OCI-LY3 (cell line): ENCODE data around the gene PAK5.

Experiments
- H2AFZ ChIP-seq: fragments of 200-600, 300-600 bp; shearing (Covaris generic); 2 replicates; pipeline ENCODE4 v1.6.0; 2014; ENCODE audit warnings: antibody characterized with exemption, low read depth, low read length
- H3K27ac ChIP-seq: fragments of 200-600, 300-600 bp; sonication (generic); 2 replicates; pipeline ENCODE4 v1.5.1; 2014; ENCODE audit warnings: mild to moderate bottlenecking, low read length, moderate library complexity, mixed read lengths
- H3K27me3 ChIP-seq: fragments of 200-600, 300-600 bp; sonication (generic); 2 replicates; pipeline ENCODE4 v1.6.1; 2014; ENCODE audit warnings: low read depth, low read length, mixed read lengths
- H3K36me3 ChIP-seq: fragments of 200-600, 300-600 bp; sonication (generic); replicated peaks from 2 replicates; pipeline ENCODE3; 2014; ENCODE audit warnings: low read depth, low read length, mixed read lengths
- H3K4me1 ChIP-seq: fragments of 300-600, 200-600 bp; sonication (generic); 2 replicates; pipeline ENCODE4 v1.6.1; 2014; ENCODE audit warnings: low read length, mixed read lengths
- H3K4me2 ChIP-seq: fragments of 200-600, 300-600 bp; sonication (generic); 2 replicates; pipeline ENCODE4 v1.6.1; 2014; ENCODE audit warnings: low read length, mixed read lengths
- H3K4me3 ChIP-seq: fragments of 300-600, 200-600 bp; sonication (generic); 2 replicates; pipeline ENCODE4 v1.5.1; 2014; ENCODE audit warnings: antibody characterized with exemption, mild to moderate bottlenecking, low read length, moderate library complexity
- H3K79me2 ChIP-seq: fragments of 300-600, 200-600 bp; shearing (Covaris generic); 2 replicates; pipeline ENCODE4 v1.6.1; 2014; ENCODE audit warnings: mild to moderate bottlenecking, low read length, mixed read lengths
- H3K9ac ChIP-seq: fragments of 300-600, 200-600 bp; shearing (Covaris generic); 2 replicates; pipeline ENCODE4 v1.6.0; 2014; ENCODE audit warnings: mild to moderate bottlenecking, low read length, moderate library complexity
- H3K9me3 ChIP-seq: fragments of 200-600, 300-600 bp; shearing (Covaris generic); 2 replicates; pipeline ENCODE4 v1.6.1; 2014; ENCODE audit warnings: low read length, mixed read lengths; ENCODE audit not compliant: insufficient read depth
- H4K20me1 ChIP-seq: fragments of 200-600, 300-600 bp; sonication (generic); 2 replicates; pipeline ENCODE4 v1.6.1; 2016; ENCODE audit warnings: low read length, mixed read lengths; ENCODE audit not compliant: insufficient read depth
- CTCF ChIP-seq: fragments of 200-600, 300-600 bp; sonication (generic); IDR thresholded peaks from 2 replicates; pipeline ENCODE4 v1.5.1; 2014; ENCODE audit warnings: antibody characterized with exemption, low read length, low read depth
- EZH2phosphoT487 ChIP-seq: fragments of 200-600 bp; shearing (Covaris generic); IDR thresholded peaks from 2 replicates; pipeline ENCODE4 v1.6.1; 2018; ENCODE audit warnings: antibody characterized with exemption, mixed run types, low read depth

The PAK5 gene

DNA sequence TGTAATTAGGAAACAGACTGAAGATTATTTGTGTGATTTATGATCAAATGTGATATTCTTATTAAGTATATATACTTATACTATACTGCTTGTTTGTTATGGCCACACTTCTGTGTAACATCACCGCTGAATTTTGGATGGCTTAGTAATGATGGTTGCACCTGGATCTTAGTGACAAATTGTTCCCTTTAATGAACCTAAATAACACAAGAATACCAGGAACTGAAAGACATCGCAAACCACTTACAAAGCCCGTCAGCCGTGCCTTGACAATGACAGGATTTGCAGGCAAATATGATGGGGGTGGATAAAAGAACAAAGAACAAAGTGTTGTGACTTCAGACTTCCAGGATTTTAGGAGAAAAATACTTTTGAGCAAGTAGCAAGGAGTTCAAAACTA is 257.4 kb downstream of the PAK5 start:
- Histone ChIP-seq H3K9ac (no peak overlapping the region), H3K4me1 (peaks cover 8% of the 10 kb centered on the region; the same call in 1 of the 2 replicates), H3K4me3 (no peak overlapping the region), H4K20me1 (no peaks in the 10 kb centered on the region), H3K79me2 (no peaks in the 10 kb centered on the region), H3K4me2 (no peak overlapping the region), H3K27me3 (0 out of 2 replicates have a peak, but pooled peaks cover 4% of the 10 kb centered on the region), H2AFZ (no peak overlapping the region), H3K27ac (no peak overlapping the region), H3K9me3 (no peaks in the 10 kb centered on the region), H3K36me3 (no peaks in the 10 kb centered on the region)
- TF ChIP-seq CTCF (no peak), EZH2phosphoT487 (no peak)

GRCh38 chr20:9578594-9578993 is 260.3 kb downstream of the PAK5 start:
- Histone ChIP-seq H3K9me3 (no peaks in the 10 kb centered on the region), H3K9ac (no peak overlapping the region), H3K4me1 (peaks cover 8% of the 10 kb centered on the region; the same call in 1 of the 2 replicates), H3K4me2 (no peak overlapping the region), H3K36me3 (no peaks in the 10 kb centered on the region), H3K27ac (no peak overlapping the region), H3K27me3 (peaks cover 7% of the 10 kb centered on the region), H2AFZ (no peak overlapping the region), H4K20me1 (no peaks in the 10 kb centered on the region), H3K79me2 (no peaks in the 10 kb centered on the region), H3K4me3 (no peak overlapping the region)
- TF ChIP-seq CTCF: no peak
- no peak for TF ChIP-seq EZH2phosphoT487

- no peak overlapping the region for H2AFZ ChIP-seq
- H3K27ac ChIP-seq: no peak overlapping the region
- no peaks in the 10 kb centered on the region for H3K4me1 ChIP-seq
- no peaks in the 10 kb centered on the region for H3K79me2 ChIP-seq
- no peaks in the 10 kb centered on the region for H4K20me1 ChIP-seq
- H3K9ac ChIP-seq: no peak overlapping the region
- no peaks in the 10 kb centered on the region for H3K36me3 ChIP-seq
- no peak for TF ChIP-seq EZH2phosphoT487
- TF ChIP-seq CTCF: no peak
- H3K4me3 ChIP-seq: no peak overlapping the region
- H3K9me3 ChIP-seq: no peaks in the 10 kb centered on the region
- no peak overlapping the region for H3K4me2 ChIP-seq
- H3K27me3 ChIP-seq: peaks cover 11% of the 10 kb centered on the region
Observed at GRCh38 chr20:9577397-9577796, 261.5 kb downstream of the PAK5 start.

DNA sequence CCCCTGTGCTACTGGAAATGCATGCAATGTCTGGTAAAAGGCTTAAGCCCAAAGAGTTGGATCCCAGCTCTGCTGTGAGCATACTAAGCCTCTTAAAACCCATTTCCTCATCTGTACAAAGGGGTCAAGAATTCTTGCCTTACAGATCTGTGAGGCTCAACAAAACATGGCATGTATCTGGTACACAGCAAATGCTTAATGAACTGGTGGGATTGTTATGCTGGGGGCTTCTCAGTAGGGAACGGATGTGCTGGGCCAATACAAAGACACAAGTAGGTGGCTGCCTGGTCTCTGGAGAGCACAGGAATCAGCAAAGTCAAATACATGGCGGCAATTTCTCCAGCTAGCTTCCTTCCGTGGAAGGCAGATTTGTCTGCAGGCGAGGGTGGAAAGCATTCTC is 262.2 kb downstream of the PAK5 start:
- no peak overlapping the region for H3K9ac ChIP-seq
- no peaks in the 10 kb centered on the region for H3K9me3 ChIP-seq
- TF ChIP-seq CTCF (no peak), EZH2phosphoT487 (no peak)
- no peaks in the 10 kb centered on the region for H4K20me1 ChIP-seq
- H3K4me3 ChIP-seq: no peak overlapping the region
- no peak overlapping the region for H3K4me2 ChIP-seq
- H3K79me2 ChIP-seq: no peaks in the 10 kb centered on the region
- H3K27ac ChIP-seq: no peak overlapping the region
- peaks cover 8% of the 10 kb centered on the region for H3K27me3 ChIP-seq
- no peaks in the 10 kb centered on the region for H3K36me3 ChIP-seq
- no peak overlapping the region for H2AFZ ChIP-seq
- H3K4me1 ChIP-seq: no peaks in the 10 kb centered on the region
